SK-N-SH treated with all-trans-retinoic acid at 6 μM for 48 hours (cell line): ENCODE measurements around the gene ZBTB7C.

Source experiments
- ATAC-seq: fragments of 200-7000 bp; cut with Tn5 transposase; 3 replicates; pipeline ENCODE4 v1.9.1; 2020; ENCODE audit warnings: mild to moderate bottlenecking, moderate library complexity
- ARNTL ChIP-seq: fragments of 450-650 bp; formaldehyde crosslinking; IDR thresholded peaks from 2 replicates; pipeline ENCODE4 v1.5.0; 2020; ENCODE audit warnings: low read depth, mild to moderate bottlenecking, moderate library complexity, borderline replicate concordance
- CSDC2 ChIP-seq: fragments of 250-450 bp; sonication (Bioruptor Pico); IDR thresholded peaks from 2 replicates; pipeline ENCODE4 v1.5.0; 2020; ENCODE audit warnings: mild to moderate bottlenecking, moderate library complexity
- ESRRG ChIP-seq: fragments of 250-450 bp; sonication (Bioruptor Pico); IDR thresholded peaks from 2 replicates; pipeline ENCODE4 v1.6.1; 2021; ENCODE audit warnings: mild to moderate bottlenecking
- GLIS3 ChIP-seq: fragments of 250-450 bp; sonication (Bioruptor Pico); IDR thresholded peaks from 2 replicates; pipeline ENCODE4 v1.5.0; 2020; ENCODE audit warnings: mild to moderate bottlenecking, moderate library complexity
- ISL1 ChIP-seq: fragments of 250-450 bp; sonication (Bioruptor Pico); IDR thresholded peaks from 2 replicates; pipeline ENCODE4 v2.1.2; 2022; ENCODE audit warnings: mild to moderate bottlenecking, moderate library complexity
- OSR1 ChIP-seq: fragments of 250-450 bp; sonication (Bioruptor Pico); IDR thresholded peaks from 2 replicates; pipeline ENCODE4 v1.8.0; 2022; ENCODE audit warnings: moderate library complexity, mild to moderate bottlenecking, inconsistent platforms
- PATZ1 ChIP-seq: fragments of 250-450 bp; sonication (Bioruptor Pico); IDR thresholded peaks from 2 replicates; pipeline ENCODE4 v1.8.0; 2020; ENCODE audit warnings: mild to moderate bottlenecking, moderate library complexity, borderline replicate concordance
- PPARA ChIP-seq: fragments of 250-450 bp; sonication (Bioruptor Pico); IDR thresholded peaks from 2 replicates; pipeline ENCODE4 v1.5.0; 2020; ENCODE audit warnings: mild to moderate bottlenecking, borderline replicate concordance
- RARB ChIP-seq: fragments of 250-450 bp; sonication (Bioruptor Pico); IDR thresholded peaks from 2 replicates; pipeline ENCODE4 v1.8.0; 2021; ENCODE audit warnings: mild to moderate bottlenecking, moderate library complexity
- TCF4 ChIP-seq: fragments of 250-450 bp; sonication (Bioruptor Pico); IDR thresholded peaks from 2 replicates; pipeline ENCODE4 v1.8.0; 2021; ENCODE audit warnings: mild to moderate bottlenecking, moderate library complexity, borderline replicate concordance
- TOX ChIP-seq: fragments of 250-450 bp; sonication (Bioruptor Pico); IDR thresholded peaks from 2 replicates; pipeline ENCODE4 v1.8.0; 2021; ENCODE audit warnings: mild to moderate bottlenecking, moderate library complexity, borderline replicate concordance
- TSHZ2 ChIP-seq: fragments of 250-450 bp; sonication (Bioruptor Pico); IDR thresholded peaks from 2 replicates; pipeline ENCODE4 v1.5.0; 2020; ENCODE audit warnings: mild to moderate bottlenecking, moderate library complexity
- ZC3H10 ChIP-seq: fragments of 250-450 bp; sonication (Bioruptor Pico); IDR thresholded peaks from 2 replicates; pipeline ENCODE4 v1.5.1; 2021; ENCODE audit warnings: mild to moderate bottlenecking, moderate library complexity
- ZFP3 ChIP-seq: fragments of 250-450 bp; sonication (Bioruptor Pico); IDR thresholded peaks from 2 replicates; pipeline ENCODE4 v1.5.0; 2020; ENCODE audit warnings: mild to moderate bottlenecking, moderate library complexity
- ZFP30 ChIP-seq: fragments of 450-650 bp; formaldehyde crosslinking; IDR thresholded peaks from 2 replicates; pipeline ENCODE4 v1.5.0; 2022; ENCODE audit warnings: mild to moderate bottlenecking, moderate library complexity
- ZNF565 ChIP-seq: fragments of 450-650 bp; formaldehyde crosslinking; conservative IDR thresholded peaks from 2 replicates; pipeline ENCODE4 v1.5.0; 2020; ENCODE audit warnings: low read depth, mild to moderate bottlenecking, moderate library complexity
- ZNF70 ChIP-seq: fragments of 450-650 bp; formaldehyde crosslinking; IDR thresholded peaks from 2 replicates; pipeline ENCODE4 v1.5.0; 2020; ENCODE audit warnings: mild to moderate bottlenecking, moderate library complexity
- ZNF8 ChIP-seq: fragments of 450-650 bp; formaldehyde crosslinking; IDR thresholded peaks from 2 replicates; pipeline ENCODE4 v1.5.0; 2020; ENCODE audit warnings: mild to moderate bottlenecking, moderate library complexity
- TF ChIP-seq, protein P1 (sequence below): fragments of 250-450 bp; sonication (Bioruptor Pico); IDR thresholded peaks from 2 replicates; pipeline ENCODE4 v1.8.0; 2021; ENCODE audit warnings: low read depth, mild to moderate bottlenecking, moderate library complexity, borderline replicate concordance
- TF ChIP-seq, protein P2 (sequence below): fragments of 250-450 bp; sonication (Bioruptor Pico); IDR thresholded peaks from 2 replicates; pipeline ENCODE4 v1.5.1; 2021; ENCODE audit warnings: mild to moderate bottlenecking, moderate library complexity
- TF ChIP-seq, protein P3 (sequence below): fragments of 250-450 bp; sonication (Bioruptor Pico); IDR thresholded peaks from 2 replicates; pipeline ENCODE4 v1.5.1; 2020; ENCODE audit warnings: low read depth, mild to moderate bottlenecking, moderate library complexity

The ZBTB7C gene

DNA sequence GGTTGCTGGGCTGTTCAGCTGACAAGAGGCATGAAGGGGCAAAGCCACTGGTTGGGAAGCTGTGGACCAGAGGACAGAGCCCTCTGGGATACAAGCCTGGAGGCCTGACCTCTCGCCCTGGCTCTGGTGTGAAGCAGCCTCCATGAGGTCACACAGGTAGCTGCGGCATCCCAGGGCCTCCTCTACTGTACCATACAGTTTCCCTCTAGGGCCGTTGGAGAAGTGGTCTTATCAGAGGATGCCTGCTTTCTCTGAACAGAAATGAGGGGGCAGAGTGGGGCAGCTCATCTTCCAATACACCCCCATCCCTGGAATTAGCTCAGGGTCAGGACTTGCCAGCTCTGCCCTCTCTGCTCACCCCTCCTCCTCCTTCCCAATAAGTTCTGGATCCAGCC, 343.6 kb downstream of the ZBTB7C start (continued):
- TF ChIP-seq ZFP3 (CRISPR knock-in tag) (no peak), RARB (no peak), GLIS3 (CRISPR knock-in tag) (no peak), ESRRG (no peak), ZC3H10 (CRISPR knock-in tag) (no peak), ISL1 (CRISPR knock-in tag) (no peak), TOX (CRISPR knock-in tag) (no peak), TCF4 (no peak), ZNF565 (CRISPR knock-in tag) (no peak), ARNTL (CRISPR knock-in tag) (no peak)
- TF ChIP-seq, protein P1, sequence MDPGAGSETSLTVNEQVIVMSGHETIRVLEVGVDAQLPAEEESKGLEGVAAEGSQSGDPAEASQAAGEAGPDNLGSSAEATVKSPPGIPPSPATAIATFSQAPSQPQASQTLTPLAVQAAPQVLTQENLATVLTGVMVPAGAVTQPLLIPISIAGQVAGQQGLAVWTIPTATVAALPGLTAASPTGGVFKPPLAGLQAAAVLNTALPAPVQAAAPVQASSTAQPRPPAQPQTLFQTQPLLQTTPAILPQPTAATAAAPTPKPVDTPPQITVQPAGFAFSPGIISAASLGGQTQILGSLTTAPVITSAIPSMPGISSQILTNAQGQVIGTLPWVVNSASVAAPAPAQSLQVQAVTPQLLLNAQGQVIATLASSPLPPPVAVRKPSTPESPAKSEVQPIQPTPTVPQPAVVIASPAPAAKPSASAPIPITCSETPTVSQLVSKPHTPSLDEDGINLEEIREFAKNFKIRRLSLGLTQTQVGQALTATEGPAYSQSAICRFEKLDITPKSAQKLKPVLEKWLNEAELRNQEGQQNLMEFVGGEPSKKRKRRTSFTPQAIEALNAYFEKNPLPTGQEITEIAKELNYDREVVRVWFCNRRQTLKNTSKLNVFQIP (CRISPR knock-in tag), result no peak
- TF ChIP-seq, all 23 proteins: peak for 0

GRCh38 chr18:48064978-48065600, 344.1 kb downstream of the ZBTB7C start:
- TF ChIP-seq, protein P2, sequence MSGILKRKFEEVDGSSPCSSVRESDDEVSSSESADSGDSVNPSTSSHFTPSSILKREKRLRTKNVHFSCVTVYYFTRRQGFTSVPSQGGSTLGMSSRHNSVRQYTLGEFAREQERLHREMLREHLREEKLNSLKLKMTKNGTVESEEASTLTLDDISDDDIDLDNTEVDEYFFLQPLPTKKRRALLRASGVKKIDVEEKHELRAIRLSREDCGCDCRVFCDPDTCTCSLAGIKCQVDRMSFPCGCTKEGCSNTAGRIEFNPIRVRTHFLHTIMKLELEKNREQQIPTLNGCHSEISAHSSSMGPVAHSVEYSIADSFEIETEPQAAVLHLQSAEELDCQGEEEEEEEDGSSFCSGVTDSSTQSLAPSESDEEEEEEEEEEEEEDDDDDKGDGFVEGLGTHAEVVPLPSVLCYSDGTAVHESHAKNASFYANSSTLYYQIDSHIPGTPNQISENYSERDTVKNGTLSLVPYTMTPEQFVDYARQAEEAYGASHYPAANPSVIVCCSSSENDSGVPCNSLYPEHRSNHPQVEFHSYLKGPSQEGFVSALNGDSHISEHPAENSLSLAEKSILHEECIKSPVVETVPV, result no peak
- TF ChIP-seq PPARA (no peak), ZNF70 (CRISPR knock-in tag) (no peak), TSHZ2 (no peak), PATZ1 (CRISPR knock-in tag) (no peak), RARB (no peak), ZFP30 (CRISPR knock-in tag) (no peak), ZNF8 (CRISPR knock-in tag) (no peak), ZNF565 (CRISPR knock-in tag) (no peak), TCF4 (no peak), CSDC2 (no peak), ZC3H10 (CRISPR knock-in tag) (no peak), OSR1 (CRISPR knock-in tag) (no peak), GLIS3 (CRISPR knock-in tag) (no peak), ISL1 (CRISPR knock-in tag) (no peak), ARNTL (CRISPR knock-in tag) (no peak)
- TF ChIP-seq, protein P3, sequence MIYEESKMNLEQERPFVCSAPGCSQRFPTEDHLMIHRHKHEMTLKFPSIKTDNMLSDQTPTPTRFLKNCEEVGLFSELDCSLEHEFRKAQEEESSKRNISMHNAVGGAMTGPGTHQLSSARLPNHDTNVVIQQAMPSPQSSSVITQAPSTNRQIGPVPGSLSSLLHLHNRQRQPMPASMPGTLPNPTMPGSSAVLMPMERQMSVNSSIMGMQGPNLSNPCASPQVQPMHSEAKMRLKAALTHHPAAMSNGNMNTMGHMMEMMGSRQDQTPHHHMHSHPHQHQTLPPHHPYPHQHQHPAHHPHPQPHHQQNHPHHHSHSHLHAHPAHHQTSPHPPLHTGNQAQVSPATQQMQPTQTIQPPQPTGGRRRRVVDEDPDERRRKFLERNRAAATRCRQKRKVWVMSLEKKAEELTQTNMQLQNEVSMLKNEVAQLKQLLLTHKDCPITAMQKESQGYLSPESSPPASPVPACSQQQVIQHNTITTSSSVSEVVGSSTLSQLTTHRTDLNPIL (CRISPR knock-in tag), result no peak
- ATAC-seq, result no peak
